PC-3 (cell line): ENCODE measurements around the gene C1QTNF4. TPM values are rescaled to one million over a fixed set of nuclear protein-coding genes. Genes with fewer than 3 reads are reported as not detected.

Experiments
- ATAC-seq: fragments of 200-7000 bp; cut with Tn5 transposase; 2 replicates; pipeline ENCODE4 v1.9.1; 2020; ENCODE audit warnings: mild to moderate bottlenecking, moderate library complexity
- BruUV-seq: library from RNA; stranded (reverse); fragments of 400-500 nt; replicated peaks from 2 replicates; lab custom pipeline; 2021; lab: Mats Ljungman, UMichigan
- CTCF ChIA-PET: fragments of 300-600 bp; sonication (Branson Sonifier 250); formaldehyde crosslinking; loops from one replicate; lab custom pipeline; 2022; ENCODE audit warnings: antibody characterized with exemption; lab: Charles Lee
- POLR2A ChIA-PET: fragments of 300-600 bp; sonication (Branson Sonifier 250); formaldehyde crosslinking; loops from one replicate; lab custom pipeline; 2022; ENCODE audit warnings: antibody characterized with exemption; ENCODE audit not compliant: unreplicated experiment; lab: Charles Lee
- DNase-seq: peaks from one replicate; pipeline ENCODE4 v3.0.0-alpha.2; 2015
- H2AFZ ChIP-seq: fragments of 300-600 bp; sonication (generic); 2 replicates; pipeline ENCODE4 v1.6.0; 2016; ENCODE audit warnings: antibody characterized with exemption, low read length
- H3F3A ChIP-seq: fragments of 300-600 bp; sonication (generic); one replicate; pipeline ENCODE4 v1.6.0; 2017; ENCODE audit warnings: antibody characterized with exemption, low read length, control low read depth, mild to moderate bottlenecking; ENCODE audit not compliant: unreplicated experiment
- H3K27ac ChIP-seq: fragments of 300-600 bp; sonication (generic); 2 replicates; pipeline ENCODE4 v1.5.1; 2016; ENCODE audit warnings: mild to moderate bottlenecking, low read length
- H3K27me3 ChIP-seq: fragments of 300-600 bp; sonication (generic); 2 replicates; pipeline ENCODE4 v1.6.1; 2016; ENCODE audit warnings: low read length, mixed read lengths
- H3K36me3 ChIP-seq: fragments of 300-600 bp; sonication (generic); 2 replicates; pipeline ENCODE4 v1.6.1; 2016; ENCODE audit warnings: low read depth, mixed run types, low read length, mixed read lengths
- H3K4me1 ChIP-seq: fragments of 300-600 bp; sonication (generic); 2 replicates; pipeline ENCODE4 v1.5.1; 2016; ENCODE audit warnings: low read length; ENCODE audit not compliant: insufficient read depth
- H3K4me2 ChIP-seq: fragments of 300-600 bp; sonication (generic); 2 replicates; pipeline ENCODE4 v1.6.0; 2016; ENCODE audit warnings: low read length
- H3K4me3 ChIP-seq: fragments of 300-600 bp; sonication (generic); 2 replicates; pipeline ENCODE4 v1.5.1; 2016; ENCODE audit warnings: mild to moderate bottlenecking, low read length, mixed read lengths
- H3K79me2 ChIP-seq: fragments of 300-600 bp; sonication (generic); 2 replicates; pipeline ENCODE4 v1.6.1; 2017; ENCODE audit warnings: low read length, mixed read lengths
- H3K9ac ChIP-seq: fragments of 300-600 bp; sonication (generic); 2 replicates; pipeline ENCODE4 v1.6.0; 2016; ENCODE audit warnings: mild to moderate bottlenecking, low read length
- H3K9me2 ChIP-seq: fragments of 300-600 bp; sonication (generic); replicated peaks from 2 replicates; pipeline ENCODE4 v1.6.1; 2016; ENCODE audit warnings: mixed run types, low read length, mixed read lengths
- H3K9me3 ChIP-seq: fragments of 300-600 bp; sonication (generic); 2 replicates; pipeline ENCODE4 v1.6.1; 2016; ENCODE audit warnings: low read length, mixed read lengths
- H4K20me1 ChIP-seq: fragments of 300-600 bp; sonication (generic); 2 replicates; pipeline ENCODE4 v1.6.1; 2016; ENCODE audit warnings: low read length, mixed read lengths
- EZH2 ChIP-seq: fragments of 300-600 bp; sonication (generic); IDR thresholded peaks from one replicate; pipeline ENCODE4 v1.6.1; 2017; ENCODE audit warnings: antibody characterized with exemption, mild to moderate bottlenecking, low read length; ENCODE audit not compliant: unreplicated experiment
- EZH2phosphoT487 ChIP-seq: fragments of 300-600 bp; sonication (generic); IDR thresholded peaks from 2 replicates; pipeline ENCODE4 v1.6.1; 2018; ENCODE audit warnings: mild to moderate bottlenecking, antibody characterized with exemption, low read length, borderline replicate concordance
- intact Hi-C: fragments of 100-400 bp; cut with micrococcal nuclease; formaldehyde crosslinking; loops from 2 replicates; pipeline ENCODE4 v1.9.0; 2023
- total RNA-seq: library from RNA; depleted of rRNA; stranded (reverse); fragments of >200 nt; gene quantifications from 2 replicates; pipeline ENCODE4 v1.2.3, GENCODE V29; 2014
- TF ChIP-seq, protein P1 (sequence below): fragments of 300-600 bp; sonication (generic); conservative IDR thresholded peaks from 2 replicates; pipeline ENCODE4 v1.5.1; 2017; ENCODE audit warnings: antibody characterized with exemption, low read depth, mild to moderate bottlenecking, low read length

C1QTNF4 gene
- total RNA-seq, 1 experiment from 2014 or later = not detected

GRCh38 chr11:47599902-47600301 lies 5.7 kb upstream of the C1QTNF4 start:
- no TSS peak for BruUV-seq
- Histone ChIP-seq H3K36me3 (no peaks in the 10 kb centered on the region), H3K27ac (no peak overlapping the region), H2AFZ (no peak overlapping the region), H3K9me2 (no peaks in the 10 kb centered on the region), H3K4me3 (no peak overlapping the region), H4K20me1 (no peaks in the 10 kb centered on the region), H3K4me2 (no peak overlapping the region), H3K9me3 (no peaks in the 10 kb centered on the region), H3K79me2 (no peaks in the 10 kb centered on the region), H3F3A (no peaks in the 10 kb centered on the region), H3K27me3 (no peaks in the 10 kb centered on the region), H3K4me1 (no peaks in the 10 kb centered on the region), H3K9ac (no peak overlapping the region)
- TF ChIP-seq, protein P1, sequence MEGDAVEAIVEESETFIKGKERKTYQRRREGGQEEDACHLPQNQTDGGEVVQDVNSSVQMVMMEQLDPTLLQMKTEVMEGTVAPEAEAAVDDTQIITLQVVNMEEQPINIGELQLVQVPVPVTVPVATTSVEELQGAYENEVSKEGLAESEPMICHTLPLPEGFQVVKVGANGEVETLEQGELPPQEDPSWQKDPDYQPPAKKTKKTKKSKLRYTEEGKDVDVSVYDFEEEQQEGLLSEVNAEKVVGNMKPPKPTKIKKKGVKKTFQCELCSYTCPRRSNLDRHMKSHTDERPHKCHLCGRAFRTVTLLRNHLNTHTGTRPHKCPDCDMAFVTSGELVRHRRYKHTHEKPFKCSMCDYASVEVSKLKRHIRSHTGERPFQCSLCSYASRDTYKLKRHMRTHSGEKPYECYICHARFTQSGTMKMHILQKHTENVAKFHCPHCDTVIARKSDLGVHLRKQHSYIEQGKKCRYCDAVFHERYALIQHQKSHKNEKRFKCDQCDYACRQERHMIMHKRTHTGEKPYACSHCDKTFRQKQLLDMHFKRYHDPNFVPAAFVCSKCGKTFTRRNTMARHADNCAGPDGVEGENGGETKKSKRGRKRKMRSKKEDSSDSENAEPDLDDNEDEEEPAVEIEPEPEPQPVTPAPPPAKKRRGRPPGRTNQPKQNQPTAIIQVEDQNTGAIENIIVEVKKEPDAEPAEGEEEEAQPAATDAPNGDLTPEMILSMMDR = no peak
- TF ChIP-seq EZH2 = no peak
- no peak for TF ChIP-seq EZH2phosphoT487
- ChIA-PET POLR2A (no interaction called here), CTCF (no interaction called here)
- intact Hi-C loops = no loop called here
- ATAC-seq (no peak), DNase-seq (no peak)

DNA sequence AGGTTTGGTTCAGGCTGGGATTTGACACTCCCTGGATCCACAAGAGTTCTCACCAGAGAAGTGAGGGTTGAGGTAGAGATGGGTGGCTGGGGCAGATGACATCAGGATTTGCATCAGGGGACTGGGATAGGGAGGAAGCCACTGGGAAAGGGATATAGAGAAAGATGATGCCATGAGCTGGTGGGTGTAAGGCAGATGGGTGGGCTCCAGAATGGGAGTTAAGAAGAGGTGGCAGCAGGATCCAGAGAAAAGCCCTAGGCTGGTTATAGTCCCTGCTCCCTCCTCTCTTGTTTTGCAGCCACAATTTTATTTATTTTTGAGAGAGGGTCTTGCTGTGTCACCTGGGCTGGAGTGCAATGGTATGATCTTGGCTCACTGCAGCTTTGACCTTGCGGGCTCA lies 1.8 kb upstream of the C1QTNF4 start:
- H3K79me2 ChIP-seq = no peaks in the 10 kb centered on the region
- ATAC-seq (no peak), DNase-seq (no peak)
- H3K4me1 ChIP-seq = no peaks in the 10 kb centered on the region
- POLR2A ChIA-PET = no interaction called here
- no peak for TF ChIP-seq EZH2
- no peak for TF ChIP-seq EZH2phosphoT487
- TF ChIP-seq, protein P1 = no peak
- no peak overlapping the region for H3K9ac ChIP-seq
- CTCF ChIA-PET = no interaction called here
- no peak overlapping the region for H3K27ac ChIP-seq
- no peak overlapping the region for H3K4me3 ChIP-seq
- intact Hi-C loops = no loop called here
- H3K27me3 ChIP-seq = peaks cover 15% of the 10 kb centered on the region
- H3K4me2 ChIP-seq = no peak overlapping the region
- H3K9me2 ChIP-seq = no peaks in the 10 kb centered on the region
- H4K20me1 ChIP-seq = no peaks in the 10 kb centered on the region
- H3K36me3 ChIP-seq = no peaks in the 10 kb centered on the region
- BruUV-seq = no TSS peak
- H3F3A ChIP-seq = no peaks in the 10 kb centered on the region
- H2AFZ ChIP-seq = no peak overlapping the region
- H3K9me3 ChIP-seq = no peaks in the 10 kb centered on the region

- ATAC-seq = no peak
- peaks cover 15% of the 10 kb centered on the region for H3K27me3 ChIP-seq
- POLR2A ChIA-PET = no interaction called here
Measured at GRCh38 chr11:47595029-47595428, 818 bp upstream of the C1QTNF4 start.

More at GRCh38 chr11:47595029-47595428, 818 bp upstream of the C1QTNF4 start:
- Histone ChIP-seq H3K36me3 (no peaks in the 10 kb centered on the region), H3K9ac (no peak overlapping the region), H3K4me2 (no peak overlapping the region), H3K9me3 (no peaks in the 10 kb centered on the region), H3K27ac (no peak overlapping the region), H3K4me3 (no peak overlapping the region), H3K9me2 (no peaks in the 10 kb centered on the region), H3K4me1 (no peaks in the 10 kb centered on the region), H3K79me2 (no peaks in the 10 kb centered on the region), H2AFZ (no peak overlapping the region), H4K20me1 (no peaks in the 10 kb centered on the region), H3F3A (no peaks in the 10 kb centered on the region)
- DNase-seq = no peak
- intact Hi-C loops = no loop called here
- CTCF ChIA-PET = no interaction called here
- TF ChIP-seq EZH2 = no peak
- TF ChIP-seq, protein P1 = no peak
- BruUV-seq = no TSS peak
